Measurements from ENCODE around the gene CORO2B. TPM values are rescaled to one million over a fixed set of nuclear protein-coding genes. Genes with fewer than 3 reads are reported as not detected.

CORO2B gene
- total RNA-seq, 1 donor from 2014 or later = 82.5 TPM

GRCh38 chr15:68595761-68596160, 17.0 kb downstream of the CORO2B start:
- Mint-ChIP-seq H3K36me3 (ENCODE audit: low read depth) (no peaks in the 10 kb centered on the region), H3K27ac (ENCODE audit: unreplicated experiment) (peak overlapping the region; percentile 25), H3K27me3 (ENCODE audit: low read depth) (no peaks in the 10 kb centered on the region), H3K9me3 (ENCODE audit: low read depth) (no peaks in the 10 kb centered on the region), H3K4me1 (ENCODE audit: low read depth) (peaks cover 91% of the 10 kb centered on the region), H3K4me3 (ENCODE audit: unreplicated experiment) (no peak overlapping the region)
- TF ChIP-seq CTCF (IDR thresholded peaks at IDR 0.05) = no peak
- peak; percentile 64 for DNase-seq (ENCODE audit: low spot score)

GRCh38 chr15:68596691-68597090, 17.9 kb downstream of the CORO2B start:
- Mint-ChIP-seq H3K27me3 (ENCODE audit: low read depth) (no peaks in the 10 kb centered on the region), H3K9me3 (ENCODE audit: low read depth) (no peaks in the 10 kb centered on the region), H3K27ac (ENCODE audit: unreplicated experiment) (no peak overlapping the region), H3K4me1 (ENCODE audit: low read depth) (peaks cover 93% of the 10 kb centered on the region), H3K36me3 (ENCODE audit: low read depth) (peaks cover 2% of the 10 kb centered on the region), H3K4me3 (ENCODE audit: unreplicated experiment) (no peak overlapping the region)
- no peak for TF ChIP-seq CTCF (IDR thresholded peaks at IDR 0.05)
- peak; percentile 64 for DNase-seq (ENCODE audit: low spot score)

- Mint-ChIP-seq H3K36me3 (ENCODE audit: low read depth) (peaks cover 2% of the 10 kb centered on the region), H3K4me1 (ENCODE audit: low read depth) (peaks cover 90% of the 10 kb centered on the region), H3K27ac (ENCODE audit: unreplicated experiment) (peak overlapping the region; percentile 60), H3K9me3 (ENCODE audit: low read depth) (no peaks in the 10 kb centered on the region), H3K27me3 (ENCODE audit: low read depth) (no peaks in the 10 kb centered on the region), H3K4me3 (ENCODE audit: unreplicated experiment) (no peak overlapping the region)
- TF ChIP-seq CTCF (IDR thresholded peaks at IDR 0.05) = no peak
- DNase-seq (ENCODE audit: low spot score) = no peak
These were observed 18.8 kb downstream of the CORO2B start for GRCh38 chr15:68597581-68597980.

- no peaks in the 10 kb centered on the region for H3K9me3 Mint-ChIP-seq (ENCODE audit: low read depth)
- H3K4me3 Mint-ChIP-seq (ENCODE audit: unreplicated experiment) = no peak overlapping the region
- peak overlapping the region; percentile 90 for H3K27ac Mint-ChIP-seq (ENCODE audit: unreplicated experiment)
- no peak for DNase-seq (ENCODE audit: low spot score)
- peaks cover 89% of the 10 kb centered on the region for H3K4me1 Mint-ChIP-seq (ENCODE audit: low read depth)
- H3K36me3 Mint-ChIP-seq (ENCODE audit: low read depth) = peaks cover 2% of the 10 kb centered on the region
- TF ChIP-seq CTCF (IDR thresholded peaks at IDR 0.05) = no peak
- no peaks in the 10 kb centered on the region for H3K27me3 Mint-ChIP-seq (ENCODE audit: low read depth)
These were observed 19.7 kb downstream of the CORO2B start for GRCh38 chr15:68598171-68599152.

- Mint-ChIP-seq H3K4me3 (ENCODE audit: unreplicated experiment) (no peak overlapping the region), H3K27ac (ENCODE audit: unreplicated experiment) (peak overlapping the region; percentile 90), H3K36me3 (ENCODE audit: low read depth) (peaks cover 2% of the 10 kb centered on the region), H3K27me3 (ENCODE audit: low read depth) (no peaks in the 10 kb centered on the region), H3K9me3 (ENCODE audit: low read depth) (no peaks in the 10 kb centered on the region), H3K4me1 (ENCODE audit: low read depth) (peaks cover 89% of the 10 kb centered on the region)
- DNase-seq (ENCODE audit: low spot score) = no peak
- no peak for TF ChIP-seq CTCF (IDR thresholded peaks at IDR 0.05)
These were observed 20.4 kb downstream of the CORO2B start for GRCh38 chr15:68599153-68599545.
